Peyer's patch (tissue), 4 donors: Measurements from ENCODE around the gene ZNF557.

Experiments
- POLR2A ChIP-seq, 2 donors: fragments of 450-650 bp; IDR thresholded peaks; one replicate each; pipeline ENCODE4 v1.5.1; 2017; ENCODE audit warnings: antibody characterized with exemption in 2 of 2, mild to moderate bottlenecking in 2 of 2, moderate library complexity in 2 of 2
- TF ChIP-seq, protein P1 (sequence below), 6 experiments: fragments of 450-650 bp in 4 of 6; fragments of 200-600 bp in 2 of 6; sonication (generic) in 1 of 6; IDR thresholded peaks; one replicate each; pipeline ENCODE4 v1.5.1; 2017 to 2019; ENCODE audit warnings: antibody characterized with exemption in 6 of 6, mild to moderate bottlenecking in 3 of 6, moderate library complexity in 1 of 6

DNA sequence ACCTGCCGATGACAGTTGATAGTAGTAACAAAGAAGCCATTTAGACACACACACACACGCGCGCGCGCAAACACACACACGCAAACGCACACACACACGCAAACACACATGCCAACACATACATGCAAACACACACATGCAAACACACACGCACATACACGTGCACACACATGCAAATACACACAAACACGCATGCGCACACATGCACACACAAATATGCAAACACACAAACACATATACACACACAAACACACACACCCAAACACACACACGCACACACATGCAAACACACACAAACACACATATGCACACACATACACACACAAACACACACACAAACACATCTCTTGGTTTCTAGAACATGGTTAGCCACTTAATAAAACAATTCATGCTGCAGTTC is 50.1 kb downstream of the ZNF557 start:
- TF ChIP-seq, protein P1, sequence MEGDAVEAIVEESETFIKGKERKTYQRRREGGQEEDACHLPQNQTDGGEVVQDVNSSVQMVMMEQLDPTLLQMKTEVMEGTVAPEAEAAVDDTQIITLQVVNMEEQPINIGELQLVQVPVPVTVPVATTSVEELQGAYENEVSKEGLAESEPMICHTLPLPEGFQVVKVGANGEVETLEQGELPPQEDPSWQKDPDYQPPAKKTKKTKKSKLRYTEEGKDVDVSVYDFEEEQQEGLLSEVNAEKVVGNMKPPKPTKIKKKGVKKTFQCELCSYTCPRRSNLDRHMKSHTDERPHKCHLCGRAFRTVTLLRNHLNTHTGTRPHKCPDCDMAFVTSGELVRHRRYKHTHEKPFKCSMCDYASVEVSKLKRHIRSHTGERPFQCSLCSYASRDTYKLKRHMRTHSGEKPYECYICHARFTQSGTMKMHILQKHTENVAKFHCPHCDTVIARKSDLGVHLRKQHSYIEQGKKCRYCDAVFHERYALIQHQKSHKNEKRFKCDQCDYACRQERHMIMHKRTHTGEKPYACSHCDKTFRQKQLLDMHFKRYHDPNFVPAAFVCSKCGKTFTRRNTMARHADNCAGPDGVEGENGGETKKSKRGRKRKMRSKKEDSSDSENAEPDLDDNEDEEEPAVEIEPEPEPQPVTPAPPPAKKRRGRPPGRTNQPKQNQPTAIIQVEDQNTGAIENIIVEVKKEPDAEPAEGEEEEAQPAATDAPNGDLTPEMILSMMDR (IDR thresholded peaks at IDR 0.05) = no peak
- no peak for TF ChIP-seq POLR2A (IDR thresholded peaks at IDR 0.05)
